K562 (cell line): Measurements from ENCODE around the gene TBXA2R. TPM values are rescaled to one million over a fixed set of nuclear protein-coding genes. Genes with fewer than 3 reads are reported as not detected.

Source experiments
- ELK3 ChIP-seq: fragments of 450-650 bp; formaldehyde crosslinking; IDR thresholded peaks from 2 replicates; pipeline ENCODE4 v1.4.0; 2020; ENCODE audit warnings: mild to moderate bottlenecking
- MBD2 ChIP-seq: sonication (generic); IDR thresholded peaks from 2 replicates; pipeline ENCODE4 v1.6.1; 2016; ENCODE audit warnings: low read depth, borderline replicate concordance
- MGA ChIP-seq: fragments of 450-650 bp; IDR thresholded peaks from 2 replicates; pipeline ENCODE4 v1.6.1; 2016; ENCODE audit warnings: mild to moderate bottlenecking, moderate library complexity
- RBM39 ChIP-seq: fragments of 200-400 bp; formaldehyde crosslinking; optimal IDR thresholded peaks from 2 replicates; pipeline ENCODE3; 2018; ENCODE audit warnings: low read depth, low read length
- SAFB2 ChIP-seq: fragments of 200-400 bp; formaldehyde crosslinking; IDR thresholded peaks from 2 replicates; pipeline ENCODE4 v1.6.1; 2018; ENCODE audit warnings: borderline replicate concordance, low read length, low read depth, moderate library complexity; ENCODE audit not compliant: severe bottlenecking
- SMARCE1 ChIP-seq: fragments of 450-650 bp; IDR thresholded peaks from 2 replicates; pipeline ENCODE4 v1.7.1; 2016; ENCODE audit warnings: mild to moderate bottlenecking
- SREBF2 ChIP-seq: sonication (generic); formaldehyde crosslinking; IDR thresholded peaks from 2 replicates; pipeline ENCODE4 v1.4.0; 2020; ENCODE audit warnings: mild to moderate bottlenecking, missing genetic modification reagents
- ZBTB2 ChIP-seq: fragments of 450-650 bp; IDR thresholded peaks from 2 replicates; pipeline ENCODE4 v1.6.1; 2016; ENCODE audit warnings: antibody characterized with exemption
- ZMIZ1 ChIP-seq, 2 experiments: fragments of 150-350 bp in 1 of 2; IDR thresholded peaks; 2 replicates each; pipeline ENCODE4 v1.6.1; 2012 to 2016; ENCODE audit warnings: low read depth in 2 of 2, low read length in 2 of 2, mild to moderate bottlenecking in 1 of 2, moderate library complexity in 1 of 2
- polyA plus RNA-seq, 8 experiments: library from polyadenylated mRNA; depleted of rRNA in 4 of 8; stranded (reverse) in 5 of 8; unstranded in 3 of 8; fragments of >200 nt; fragmentation: Nextera tagmentation in 2 of 8; fragmentation: Illumina TruSeq in 1 of 8; extraction: Ambion mirVana in 2 of 8; extraction: Trizol in 1 of 8; gene quantifications; 2 replicates each; pipeline versions ENCODE4 v1.2.1 to v1.2.3, GENCODE V29; 2011 to 2014; ENCODE audit warnings: inconsistent platforms in 1 of 8, missing spikeins in 1 of 8
- total RNA-seq, 7 experiments: library from RNA; depleted of rRNA in 6 of 7; stranded (reverse); fragments of >200 nt in 6 of 7; fragmentation: Illumina TruSeq in 2 of 7; extraction: Trizol in 2 of 7; gene quantifications; 2 replicates each; pipeline versions ENCODE4 v1.2.1 to v1.2.3, GENCODE V29; 2011 to 2021; ENCODE audit warnings: low replicate concordance in 1 of 7

Gene TBXA2R
- total and polyA plus RNA-seq, 9 of the 15 experiments (the other 6 are each of a cell fraction or from before 2014, with no cell fraction given) = 1.5 to 24.0 (median 2.8) TPM

GRCh38 chr19:3580156-3580934, 26.3 kb downstream of the TBXA2R start (continued):
- TF ChIP-seq RBM39 (no peak), ZMIZ1 (IDR thresholded peaks at IDR 0.05; ENCODE audit: low read depth in 2 of 2, low read length in 2 of 2) (no peak), MBD2 (no peak), SREBF2 (CRISPR knock-in tag) (no peak), SAFB2 (no peak), SMARCE1 (peak; percentile 87), ELK3 (CRISPR knock-in tag) (no peak), ZBTB2 (peak; percentile 48; the same call in 1 of the 2 replicates), MGA (no peak)
